GM12891 (cell line): Measurements from ENCODE around the gene B9D2.

ENCODE experiments used
- PAX5 ChIP-seq: IDR thresholded peaks from 2 replicates; pipeline ENCODE4 v1.6.1; 2011; ENCODE audit warnings: low read length, moderate library complexity, mild to moderate bottlenecking; ENCODE audit not compliant: insufficient read depth, severe bottlenecking
- POLR2A ChIP-seq: IDR thresholded peaks from 2 replicates; pipeline ENCODE4 v1.6.1; 2011; ENCODE audit warnings: low read depth, low read length, control low read depth
- POLR2AphosphoS5 ChIP-seq: IDR thresholded peaks from 2 replicates; pipeline ENCODE4 v1.6.1; 2011; ENCODE audit warnings: low read depth, low read length, control low read depth
- SPI1 ChIP-seq: IDR thresholded peaks from 2 replicates; pipeline ENCODE4 v1.6.1; 2011; ENCODE audit warnings: low read depth, low read length, control low read depth
- TAF1 ChIP-seq: IDR thresholded peaks from 2 replicates; pipeline ENCODE4 v1.6.1; 2011; ENCODE audit warnings: low read depth, low read length, control low read depth

GRCh38 chr19:41403181-41403970 is 39.4 kb upstream of the B9D2 start:
- TF ChIP-seq SPI1 (no peak), POLR2AphosphoS5 (no peak), POLR2A (no peak), TAF1 (no peak), PAX5 (no peak)
